Measurements from ENCODE around the gene SYCE1.
"Not testable (repeated sequence)": the region's sequence is repeated elsewhere in the genome, so short reads cannot be mapped to it uniquely, and the experiment has no call there.

SYCE1 gene, protein sequence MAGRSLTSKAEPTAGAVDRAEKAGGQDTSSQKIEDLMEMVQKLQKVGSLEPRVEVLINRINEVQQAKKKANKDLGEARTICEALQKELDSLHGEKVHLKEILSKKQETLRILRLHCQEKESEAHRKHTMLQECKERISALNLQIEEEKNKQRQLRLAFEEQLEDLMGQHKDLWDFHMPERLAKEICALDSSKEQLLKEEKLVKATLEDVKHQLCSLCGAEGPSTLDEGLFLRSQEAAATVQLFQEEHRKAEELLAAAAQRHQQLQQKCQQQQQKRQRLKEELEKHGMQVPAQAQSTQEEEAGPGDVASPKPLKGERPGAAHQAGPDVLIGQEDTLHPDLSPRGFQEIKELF

GRCh38 chr10:133565441-133566294 lies at the start of gene SYCE1:
SYCE1 (minus strand) TSS chr10:133565583; CDS start chr10:133565529, 54 bp downstream.
- no peak for DNase-seq

DNA sequence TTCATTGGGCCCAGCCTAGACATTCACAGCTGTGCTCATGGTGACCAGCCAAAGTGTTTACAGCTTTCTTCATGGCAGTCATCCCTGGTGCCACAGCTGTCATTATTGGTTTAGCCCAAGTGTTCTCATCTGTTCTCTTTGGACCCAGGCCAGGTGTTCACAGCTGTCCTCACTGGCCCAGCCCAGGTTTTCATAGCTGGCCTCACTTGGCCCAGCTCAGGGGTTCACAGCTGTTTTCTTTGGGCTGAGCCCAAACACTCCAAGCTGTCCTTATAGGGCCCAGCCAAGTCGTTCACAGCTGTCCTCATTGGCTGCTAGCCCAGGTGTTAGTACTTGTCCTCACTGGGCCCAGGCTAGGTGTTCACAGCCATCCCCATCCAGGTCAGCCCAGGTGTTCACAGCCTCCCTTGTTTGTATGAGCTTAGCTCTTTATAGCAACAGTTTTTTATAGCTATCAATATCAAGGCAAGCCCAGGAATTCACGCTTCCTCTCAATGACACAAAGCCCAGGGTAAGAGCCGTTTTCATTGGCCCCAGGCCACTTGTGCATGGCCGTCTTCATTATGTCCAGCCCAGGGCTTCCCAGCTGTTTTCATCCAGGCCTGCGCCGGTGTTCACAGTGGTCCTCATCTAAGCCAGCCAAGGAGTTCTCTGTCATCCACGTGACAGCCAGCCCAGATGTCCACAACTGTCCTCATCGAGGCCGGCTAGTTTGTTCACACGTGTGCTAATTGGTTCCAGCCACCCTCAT lies 49.6 kb upstream of the SYCE1 start:
- DNase-seq: no peak

DNA sequence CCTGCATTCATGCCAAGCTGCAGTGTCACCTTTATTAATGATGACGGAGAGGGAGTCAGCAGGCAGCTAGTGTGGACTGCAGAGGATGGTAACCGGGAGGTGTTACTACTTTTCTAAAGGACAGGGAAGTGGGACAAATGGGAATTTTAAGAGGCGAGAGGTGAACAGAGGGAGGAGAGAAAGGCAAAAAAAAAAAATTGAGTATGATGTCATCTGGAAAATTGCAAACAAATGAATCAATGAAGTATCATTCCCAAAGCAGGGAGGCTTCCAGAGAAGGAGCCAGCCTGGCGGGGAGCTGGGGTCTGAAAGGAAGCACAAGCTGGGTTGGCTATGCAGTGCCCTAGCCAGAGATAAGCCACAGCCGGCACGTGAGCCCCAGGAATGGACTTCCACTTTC lies 48.3 kb upstream of the SYCE1 start:
- no peak for DNase-seq

DNA sequence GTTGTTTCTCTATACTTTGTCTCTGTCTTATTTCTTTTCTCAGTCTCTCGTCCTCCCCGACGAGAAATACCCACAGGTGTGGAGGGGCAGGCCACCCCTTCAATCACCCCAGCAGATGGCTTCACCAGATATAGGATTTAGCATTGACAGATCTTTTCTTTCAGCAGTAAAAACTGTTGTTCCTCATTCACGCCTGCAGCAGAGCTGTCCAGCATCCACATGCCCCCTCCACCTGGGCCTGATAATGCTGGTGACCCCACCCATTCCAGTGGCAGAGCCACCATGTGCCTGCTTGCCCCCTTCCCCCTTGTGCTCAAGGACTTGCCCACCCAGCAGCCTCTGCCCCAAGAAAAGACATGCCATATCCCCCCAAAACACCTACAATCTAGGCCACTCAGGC lies 45.7 kb upstream of the SYCE1 start:
- DNase-seq: no peak

- DNase-seq: no peak
Measured at GRCh38 chr10:133608855-133609254, 43.5 kb upstream of the SYCE1 start.

DNA sequence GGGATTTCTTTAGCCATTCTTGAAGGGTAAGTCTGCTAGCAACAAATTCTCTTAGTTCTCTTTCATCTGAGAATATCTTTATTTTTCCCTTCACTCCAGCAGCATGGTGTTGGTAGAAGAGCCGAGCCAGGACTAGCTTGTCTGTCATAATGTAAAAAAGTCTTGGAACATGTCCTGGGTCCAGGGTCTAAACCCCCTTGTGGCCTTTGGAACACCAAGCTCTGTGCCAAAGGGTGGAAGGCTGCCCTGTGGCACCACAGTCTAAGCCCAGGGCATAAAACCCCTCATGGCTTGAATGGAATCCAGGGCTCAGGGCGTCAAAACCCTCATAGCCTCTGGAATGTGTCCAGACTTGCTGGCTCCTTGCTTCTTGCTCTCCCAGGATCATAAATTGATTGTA lies 38.1 kb upstream of the SYCE1 start:
- DNase-seq: not testable (repeated sequence)

DNA sequence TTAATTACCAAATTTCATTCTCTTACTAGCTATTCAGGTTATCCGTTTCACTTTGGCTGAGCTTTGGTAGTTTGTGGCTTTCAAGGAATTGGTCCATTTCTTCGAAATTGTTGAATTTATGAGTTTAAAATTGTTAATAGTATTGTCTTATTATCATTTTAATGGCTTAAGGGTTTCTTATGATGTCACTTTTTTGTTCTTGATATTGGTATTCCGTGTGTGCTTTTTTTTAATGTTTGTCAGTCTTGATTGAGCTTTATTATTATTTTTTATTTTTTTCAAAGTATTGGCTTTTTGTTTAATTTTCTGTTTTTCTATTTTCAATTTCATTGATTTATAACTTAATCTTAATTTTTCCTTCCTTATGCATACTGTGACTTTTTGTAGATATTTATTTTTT lies 35.3 kb upstream of the SYCE1 start:
- no peak for DNase-seq

- not testable (repeated sequence) for DNase-seq
Measured at GRCh38 chr10:133599869-133600268, 34.5 kb upstream of the SYCE1 start.

DNA sequence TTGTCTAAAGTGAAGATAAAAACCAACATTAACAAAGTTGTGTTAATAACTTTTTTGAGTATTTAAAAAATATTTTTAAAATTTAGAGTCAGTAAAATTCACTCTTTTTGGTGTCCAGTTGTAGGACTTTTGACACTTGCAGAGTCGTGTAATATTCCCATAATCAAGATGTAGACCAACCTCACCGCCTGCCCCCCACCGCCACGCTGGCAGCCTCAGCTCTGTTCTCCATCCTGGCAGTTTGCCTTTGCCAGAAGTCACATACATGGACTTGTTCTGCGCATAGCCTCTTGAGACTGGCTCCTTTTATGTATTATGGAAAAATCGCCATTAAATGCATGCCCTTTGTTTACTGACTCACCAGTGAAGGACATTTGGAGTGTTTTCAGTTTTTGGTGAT lies 27.3 kb upstream of the SYCE1 start:
- DNase-seq: no peak

GRCh38 chr10:133590970-133591359 lies 25.6 kb upstream of the SYCE1 start:
- no peak for DNase-seq

DNA sequence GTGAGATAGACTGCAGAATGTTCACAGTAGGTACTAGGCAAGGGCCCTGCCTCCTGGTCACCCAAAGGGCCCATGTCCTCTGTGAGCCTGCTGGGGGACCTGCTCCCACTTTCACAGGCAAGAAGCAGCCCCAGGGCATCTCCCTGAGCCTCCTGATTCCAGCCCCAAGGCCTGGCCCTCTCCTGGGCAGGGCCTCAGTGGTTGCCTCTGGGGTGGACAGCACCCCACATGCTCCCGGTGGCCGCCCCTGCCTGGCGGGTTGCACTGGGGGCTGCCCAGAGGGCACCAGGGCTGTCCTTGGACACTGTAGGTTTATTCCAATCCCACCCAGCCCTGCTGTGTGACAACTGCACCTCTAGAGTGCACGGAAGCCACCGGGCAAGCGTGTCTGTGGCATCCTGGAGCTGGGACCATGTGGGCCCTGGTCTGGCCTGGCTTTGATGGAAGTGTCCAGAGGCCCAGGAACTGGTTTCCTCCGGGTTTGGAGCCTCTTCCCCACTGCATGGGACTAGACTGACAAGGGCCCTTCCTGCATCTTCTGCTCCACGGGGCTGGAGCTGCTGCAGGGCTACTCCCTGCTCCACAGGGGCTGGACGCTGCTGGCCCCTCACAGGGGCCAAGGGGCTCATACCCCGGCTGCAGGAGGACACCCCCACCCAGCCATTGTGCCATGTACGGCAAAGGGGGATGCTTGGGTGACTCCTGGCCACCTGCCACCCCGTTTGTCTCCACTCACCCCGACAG lies 25.0 kb upstream of the SYCE1 start:
- no peak for DNase-seq

DNA sequence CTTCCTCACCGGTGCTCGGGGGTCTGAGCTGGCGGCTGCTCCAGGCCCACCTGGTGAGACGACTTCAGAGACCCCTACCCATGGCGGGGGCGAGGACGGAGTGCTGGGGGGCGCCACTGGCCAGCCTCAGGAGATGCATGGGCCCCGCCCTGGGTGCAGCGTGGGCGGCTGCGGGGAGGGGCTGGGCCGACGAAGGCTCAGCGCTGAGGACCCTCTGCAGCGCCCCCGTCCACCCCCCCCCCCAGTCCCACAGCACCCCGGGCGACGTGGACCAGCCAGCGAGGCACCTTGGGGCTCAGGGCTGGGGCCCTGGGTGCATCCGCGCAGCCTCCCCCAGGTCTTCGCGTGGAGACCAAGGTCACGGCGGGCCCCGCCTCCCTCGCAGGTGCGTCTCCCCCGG lies 11.7 kb upstream of the SYCE1 start:
- DNase-seq: not testable (repeated sequence)

GRCh38 chr10:133573460-133573859 lies 8.1 kb upstream of the SYCE1 start:
- not testable (repeated sequence) for DNase-seq

DNA sequence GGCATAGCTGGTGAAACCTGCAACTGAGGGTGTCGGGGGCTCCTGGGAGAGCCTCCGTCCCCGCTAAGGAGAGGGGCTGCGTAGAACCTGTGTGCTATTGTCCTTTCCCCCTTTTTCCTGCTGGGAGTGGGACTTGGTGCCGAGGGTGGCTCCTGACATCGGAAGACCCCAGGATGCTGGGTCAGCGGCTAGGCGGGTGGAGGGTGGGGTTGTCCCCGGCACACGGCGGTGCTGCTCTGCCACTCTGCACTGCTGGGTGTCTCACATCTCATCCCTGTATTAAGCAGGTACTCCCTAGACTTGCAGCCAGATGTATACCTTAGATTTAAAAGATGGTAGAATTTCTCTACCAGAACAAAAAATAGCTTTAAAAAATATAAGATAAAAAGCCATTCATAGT lies 6.7 kb upstream of the SYCE1 start:
- DNase-seq: not testable (repeated sequence)

GRCh38 chr10:133569801-133570200 lies 4.4 kb upstream of the SYCE1 start:
- not testable (repeated sequence) for DNase-seq

GRCh38 chr10:133568831-133569527 lies 3.6 kb upstream of the SYCE1 start:
- DNase-seq: not testable (repeated sequence)

GRCh38 chr10:133568287-133568614 lies 2.9 kb upstream of the SYCE1 start:
- DNase-seq: no peak

DNA sequence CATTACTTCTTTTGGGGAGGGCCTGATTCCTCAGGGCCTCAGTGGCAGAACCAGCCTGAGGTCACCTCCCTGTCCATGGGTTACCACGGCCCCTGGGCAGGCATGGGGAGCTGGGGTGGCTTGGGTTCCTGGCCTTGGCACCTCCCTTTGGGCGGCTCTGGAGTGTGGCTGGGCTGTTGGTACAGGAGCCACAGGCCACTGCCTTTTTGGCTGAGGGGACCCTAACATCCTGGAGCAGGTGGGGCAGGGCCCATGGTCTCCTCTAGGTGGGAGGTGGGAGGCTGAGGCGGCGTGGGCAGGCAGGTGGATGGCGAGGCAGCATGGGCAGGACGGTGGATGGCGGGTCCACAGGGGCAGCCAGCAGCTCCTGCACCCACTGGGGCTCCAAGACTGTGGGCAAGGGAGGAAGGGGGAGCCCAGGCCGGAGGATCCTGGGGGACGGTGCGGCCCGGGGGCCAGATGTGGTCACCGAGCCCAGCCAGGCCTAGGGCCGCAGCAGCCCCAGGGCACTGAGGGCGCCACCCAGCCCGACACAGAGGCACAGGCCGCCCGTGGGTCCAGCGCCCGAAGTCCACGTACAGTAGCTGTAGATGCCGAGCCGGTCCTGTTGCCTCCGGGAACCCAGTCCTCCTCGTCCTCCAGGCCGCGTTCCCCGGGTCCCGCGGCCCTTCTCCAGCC lies 2.4 kb upstream of the SYCE1 start:
- no peak for DNase-seq

GRCh38 chr10:133567119-133567518 lies 1.7 kb upstream of the SYCE1 start:
- no peak for DNase-seq

DNA sequence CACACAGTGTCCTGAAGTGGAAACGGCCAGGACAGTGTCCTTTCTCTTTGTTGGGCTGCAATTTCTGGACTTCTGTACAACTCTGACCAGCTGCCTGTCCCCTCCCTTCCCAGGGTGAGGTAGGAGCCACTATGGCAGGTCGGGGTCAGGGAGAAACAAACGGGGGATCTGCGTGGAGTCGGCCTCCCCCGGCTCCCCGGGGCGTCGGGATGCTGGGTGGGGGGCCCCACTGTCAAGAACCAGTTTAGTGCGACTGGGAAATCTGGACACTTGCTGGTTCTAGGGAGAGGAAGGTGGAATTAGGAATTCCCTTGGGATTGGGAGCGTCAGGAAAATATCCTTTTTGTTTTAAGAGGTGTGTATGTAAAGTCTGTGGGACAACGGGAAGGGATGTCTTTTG lies 567 bp downstream of the SYCE1 start:
- no peak for DNase-seq

DNA sequence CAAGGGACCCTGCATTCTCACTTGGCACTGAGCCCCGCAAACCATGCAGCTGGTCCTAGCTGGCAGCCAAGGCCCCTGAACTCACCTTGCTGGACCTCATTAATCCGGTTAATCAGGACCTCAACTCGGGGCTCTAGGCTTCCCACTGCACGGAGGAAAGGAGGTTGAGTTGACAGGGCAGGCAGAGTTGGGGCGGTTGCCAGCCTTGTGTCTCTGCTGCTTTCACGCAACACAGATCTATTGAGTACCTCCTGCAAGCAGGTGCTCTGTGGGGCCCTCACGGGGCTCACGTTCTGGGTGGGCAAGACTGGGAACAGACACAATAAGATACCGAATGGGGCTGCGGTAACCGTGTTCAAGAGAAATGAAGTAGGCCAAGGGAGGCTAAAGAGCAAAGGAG lies 6.2 kb downstream of the SYCE1 start:
- no peak for DNase-seq

GRCh38 chr10:133557381-133557780 lies 8.0 kb downstream of the SYCE1 start:
- DNase-seq: no peak
